ENCODE results near the gene MAPKAP1.
A peak's percentile ranks its signal among the peaks of the same experiment; 100 is the strongest.

MAPKAP1 gene

DNA sequence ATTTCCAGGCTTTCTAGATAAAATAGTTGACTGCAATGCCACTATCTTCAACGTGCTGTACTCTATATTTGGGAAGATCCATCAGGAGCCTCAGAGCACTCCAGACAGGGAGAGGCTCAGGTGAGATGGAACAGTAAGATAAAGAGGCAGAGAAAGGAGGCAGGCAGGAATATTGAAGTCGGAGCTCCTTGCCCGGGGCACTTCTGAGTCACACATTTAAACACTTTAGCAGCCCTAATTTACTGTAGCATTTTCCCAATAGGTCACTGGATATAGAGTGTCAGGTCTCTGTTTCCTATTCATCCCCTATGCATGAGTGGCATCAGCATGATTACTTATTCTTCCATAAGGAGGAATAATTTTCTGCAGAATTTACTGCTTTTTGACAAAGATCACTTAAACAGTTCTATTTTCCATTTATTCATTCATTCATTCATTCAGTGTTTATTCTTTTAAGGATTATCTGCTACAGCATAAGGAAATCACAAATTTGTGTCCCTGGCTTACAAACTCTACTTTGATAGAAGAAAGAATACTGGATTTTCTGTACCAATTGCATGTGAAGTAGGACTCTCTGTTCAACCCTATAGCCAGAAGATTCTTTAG, 170.7 kb downstream of the MAPKAP1 start:
- no peak for DNase-seq (ENCODE audit: low spot score)

DNA sequence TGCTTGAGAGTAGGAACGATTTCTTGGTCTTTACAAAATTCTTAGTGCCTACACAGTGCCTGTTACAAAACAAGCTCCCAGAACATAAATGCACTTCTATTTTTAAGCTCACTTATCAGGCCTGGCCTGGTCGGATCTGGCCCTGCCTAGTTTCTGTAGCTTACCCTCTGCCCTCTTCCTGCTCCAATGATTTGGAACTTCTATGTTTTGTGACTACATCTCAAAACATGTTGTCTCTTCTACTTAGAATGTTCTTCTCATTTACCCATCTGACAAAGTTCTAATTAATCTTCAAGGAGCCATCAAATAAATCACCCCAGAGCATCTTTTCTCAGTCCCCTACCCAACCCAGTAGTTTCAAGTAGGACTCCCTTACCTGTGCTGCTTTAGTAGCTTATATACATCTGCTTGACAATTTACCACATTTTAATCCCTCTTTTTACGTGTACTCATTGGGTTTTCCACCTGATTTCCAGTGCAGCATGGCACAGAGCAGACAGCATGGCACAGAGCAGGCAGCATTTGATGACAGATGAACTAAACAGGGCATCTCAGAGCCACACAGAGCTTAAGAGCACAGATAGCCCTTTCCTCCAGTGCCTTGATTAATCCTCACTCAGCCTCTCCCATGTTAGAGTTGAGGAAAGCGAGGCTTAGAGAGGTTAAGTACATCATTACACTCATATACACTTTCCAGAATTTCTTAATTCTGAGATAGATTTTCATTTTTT, 171.9 kb downstream of the MAPKAP1 start:
- DNase-seq (ENCODE audit: low spot score), result no peak

DNA sequence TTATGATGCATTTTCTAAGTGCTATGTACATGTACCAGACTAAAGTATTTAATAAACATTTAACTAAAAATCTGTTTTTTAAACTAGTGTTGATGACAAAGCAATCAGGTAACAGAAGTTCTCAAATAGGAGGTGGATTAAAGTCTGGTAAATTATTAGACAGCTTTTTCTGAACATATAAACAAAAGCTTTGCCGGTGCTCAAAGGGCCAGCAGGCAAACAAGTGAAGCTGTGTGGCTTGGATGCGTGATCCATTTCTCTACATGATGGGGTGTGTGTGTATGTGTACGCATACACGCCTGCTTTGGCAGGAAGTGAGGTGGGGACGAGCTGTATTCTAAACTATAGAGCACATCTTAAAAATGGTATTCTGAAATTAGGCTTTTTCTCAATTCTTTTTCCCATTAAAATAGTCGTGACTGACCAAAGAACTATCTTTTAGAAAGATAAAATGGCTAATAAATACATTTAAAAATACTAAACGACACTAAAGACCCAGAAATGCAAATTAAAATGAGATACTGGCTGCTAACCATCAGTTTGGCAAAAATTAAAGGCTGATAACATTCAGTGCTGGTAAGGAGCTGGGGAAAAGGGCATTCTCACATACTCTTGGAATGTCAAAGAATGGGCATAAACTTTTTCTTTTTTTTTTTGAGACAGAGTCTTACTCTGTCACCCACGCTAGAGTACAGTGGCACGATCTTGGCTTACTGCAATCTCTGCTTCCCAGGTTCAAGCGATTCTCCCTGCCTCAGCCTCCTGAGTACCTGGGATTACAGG, 174.0 kb downstream of the MAPKAP1 start:
- DNase-seq (ENCODE audit: low spot score), result no peak

DNA sequence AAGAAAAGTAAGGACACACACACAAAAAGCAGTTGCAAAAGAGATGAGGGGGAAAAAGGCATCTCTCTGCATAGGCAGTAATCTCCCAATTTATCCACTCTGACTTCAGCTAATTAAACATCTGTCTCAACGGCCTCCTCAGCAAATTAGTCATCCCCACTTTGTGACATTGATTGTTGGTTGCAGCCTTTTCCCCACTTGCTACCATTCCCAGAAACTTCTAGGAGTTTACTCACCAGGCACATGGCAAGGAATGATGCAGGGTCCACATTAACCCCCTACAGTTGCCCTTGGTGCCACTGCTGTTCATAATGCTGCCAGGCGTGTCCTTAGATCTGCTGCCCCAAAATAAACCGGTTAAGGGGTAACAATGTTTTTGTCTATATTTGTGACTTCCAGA, 174.6 kb downstream of the MAPKAP1 start:
- DNase-seq (ENCODE audit: low spot score), result no peak

DNA sequence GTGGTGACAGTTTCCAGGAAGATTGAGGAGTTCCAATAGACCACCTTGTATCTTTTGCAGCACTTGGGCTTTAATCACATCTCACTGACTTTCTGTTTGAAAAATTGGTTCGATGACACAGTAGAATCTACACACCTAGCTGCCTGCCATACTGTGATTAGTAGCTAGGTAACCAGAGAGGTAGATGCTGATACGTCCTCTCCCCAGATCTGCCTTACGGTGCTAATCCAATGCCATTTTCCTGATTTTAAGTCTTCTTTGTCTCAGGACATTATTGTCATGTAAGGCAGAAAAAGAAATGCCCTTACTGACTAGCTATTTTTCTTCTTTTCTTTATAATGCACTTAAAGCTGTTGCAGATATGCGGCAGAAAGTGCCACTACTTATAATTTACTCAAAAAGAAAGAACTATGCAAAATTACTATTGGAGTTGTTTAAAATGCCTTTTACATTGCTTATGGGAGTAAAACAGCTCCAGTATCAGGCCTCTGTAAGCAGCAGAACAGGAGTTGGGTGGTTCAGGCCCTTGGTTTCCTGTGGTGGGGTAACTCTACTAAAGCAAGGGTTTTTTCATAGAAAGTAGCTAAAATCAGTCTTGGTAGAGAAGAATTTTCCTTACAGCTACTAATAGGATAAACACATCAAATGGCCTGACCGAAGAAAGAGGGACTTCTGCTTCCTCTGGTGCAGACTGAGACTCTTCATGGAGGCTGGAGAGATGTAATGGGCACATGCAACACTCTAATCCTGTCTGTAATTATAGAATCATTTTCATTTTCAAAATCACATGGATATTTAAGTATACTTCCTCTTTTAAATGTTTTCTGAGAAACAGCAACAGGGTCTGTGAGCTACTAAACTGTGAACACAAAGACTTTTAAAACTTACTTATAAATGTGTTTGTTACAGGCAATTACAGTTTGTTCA, 177.2 kb downstream of the MAPKAP1 start:
- DNase-seq (ENCODE audit: low spot score), result no peak

DNA sequence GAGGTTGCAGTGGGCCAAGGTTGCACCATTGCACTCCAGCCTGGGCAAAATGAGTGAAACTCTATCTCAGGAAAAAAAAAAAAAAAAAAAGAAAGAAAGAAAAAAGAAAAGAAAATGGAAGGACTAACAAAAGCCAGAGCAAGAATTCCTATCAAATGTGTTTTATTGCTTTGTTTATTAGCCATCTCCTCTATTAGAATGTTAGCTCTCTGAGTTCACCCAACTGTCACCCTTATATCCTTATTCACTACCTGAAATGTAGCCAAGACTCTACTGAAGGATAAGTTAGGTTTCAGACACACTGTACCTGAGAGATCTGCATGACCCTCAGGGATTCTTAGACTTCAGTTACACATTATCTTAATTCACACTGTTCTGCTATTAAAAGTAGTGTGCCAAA, 177.9 kb downstream of the MAPKAP1 start:
- DNase-seq (ENCODE audit: low spot score), result no peak

DNA sequence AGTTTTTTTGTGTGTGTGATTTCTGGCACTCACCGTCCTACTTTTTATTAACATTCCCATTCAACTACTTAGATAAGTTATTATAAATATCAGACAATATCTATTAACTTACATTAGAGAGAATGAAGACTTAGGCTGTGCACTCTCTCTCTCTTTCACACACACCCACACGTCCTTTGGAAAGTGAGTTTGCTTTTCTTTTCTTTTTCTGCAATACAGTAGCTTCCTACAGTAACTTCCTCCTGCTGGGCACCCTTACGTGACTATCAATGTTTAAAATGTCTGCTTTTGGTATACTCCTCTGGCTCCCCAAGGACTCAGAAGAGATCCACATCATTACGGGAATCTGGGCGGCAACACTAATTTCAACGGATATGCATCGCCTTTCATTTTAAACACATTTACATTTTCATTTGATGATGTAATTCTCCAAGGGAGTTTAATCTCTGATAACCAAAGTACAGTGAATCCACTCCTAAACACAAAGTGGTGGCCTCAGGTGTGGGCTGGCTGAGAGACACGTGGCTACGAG, 179.5 kb downstream of the MAPKAP1 start:
- no peak for DNase-seq (ENCODE audit: low spot score)

DNA sequence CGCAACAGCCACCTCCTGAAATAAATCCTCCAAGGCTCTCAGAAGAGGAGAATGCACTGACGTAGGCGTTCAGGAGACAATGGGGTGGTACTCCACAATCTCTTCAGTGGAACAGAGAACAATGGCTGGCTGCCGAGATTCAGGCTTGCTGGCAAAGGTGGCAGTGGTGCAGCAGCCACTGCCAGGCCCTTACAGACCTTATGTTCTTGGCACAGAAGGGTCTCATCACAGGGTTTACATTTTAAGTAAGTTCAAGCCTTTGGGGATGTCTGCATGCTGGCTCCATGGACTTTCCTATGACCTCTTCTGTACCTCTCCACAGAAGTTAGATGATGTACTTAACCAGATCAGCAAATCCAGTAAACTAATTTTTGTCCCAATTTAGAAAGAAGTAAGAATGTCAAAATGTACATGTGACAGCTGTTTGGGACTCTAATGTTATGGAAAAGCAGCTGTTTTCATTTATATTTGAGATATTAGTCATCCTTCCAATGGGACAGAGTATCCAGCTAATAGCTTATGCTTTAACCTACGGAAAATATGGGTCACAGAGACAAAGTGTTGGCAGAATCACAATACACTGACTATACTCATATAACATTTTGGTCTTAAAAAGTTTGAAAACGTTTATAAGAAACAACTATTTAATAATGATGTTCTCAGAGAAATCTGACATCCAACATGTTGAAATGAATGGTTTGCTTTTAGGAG, 180.9 kb downstream of the MAPKAP1 start:
- no peak for DNase-seq (ENCODE audit: low spot score)

DNA sequence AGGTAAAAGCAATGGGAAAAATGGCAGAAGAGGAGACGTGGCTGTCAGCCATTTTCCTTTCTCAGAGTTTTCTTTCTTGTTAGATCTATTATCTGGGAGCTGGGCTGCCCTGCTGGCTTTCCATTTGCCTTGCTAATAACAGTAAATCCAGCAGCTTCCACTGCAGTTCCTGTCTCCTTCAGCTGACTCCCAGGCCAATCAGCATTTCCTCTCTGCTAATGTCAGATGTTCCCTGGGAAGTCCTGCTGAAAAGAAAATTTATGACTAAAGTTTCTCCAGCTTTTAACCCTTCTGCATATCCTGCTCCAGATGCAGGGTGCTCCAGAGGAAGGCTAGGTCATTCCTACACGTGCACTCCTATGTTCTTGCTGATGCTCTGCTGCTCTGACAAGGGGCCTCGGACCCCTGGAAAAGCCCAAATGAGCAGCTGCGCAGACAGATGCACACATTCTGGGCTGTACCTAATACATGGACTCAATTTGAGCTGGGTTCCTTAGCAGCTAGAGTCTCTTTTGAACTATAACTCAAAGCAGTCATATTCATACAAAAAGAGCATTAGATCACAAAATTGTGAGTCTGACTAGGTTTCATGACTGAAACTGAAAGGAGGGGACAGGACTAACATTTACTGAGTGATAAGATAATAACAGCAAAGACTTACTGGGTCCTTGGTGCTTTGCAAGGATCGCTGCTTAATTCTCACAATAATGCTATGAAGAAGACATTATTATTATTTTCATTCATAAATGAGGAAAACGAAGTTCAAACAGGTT, 182.2 kb downstream of the MAPKAP1 start:
- DNase-seq (ENCODE audit: low spot score), result peak; percentile 71

DNA sequence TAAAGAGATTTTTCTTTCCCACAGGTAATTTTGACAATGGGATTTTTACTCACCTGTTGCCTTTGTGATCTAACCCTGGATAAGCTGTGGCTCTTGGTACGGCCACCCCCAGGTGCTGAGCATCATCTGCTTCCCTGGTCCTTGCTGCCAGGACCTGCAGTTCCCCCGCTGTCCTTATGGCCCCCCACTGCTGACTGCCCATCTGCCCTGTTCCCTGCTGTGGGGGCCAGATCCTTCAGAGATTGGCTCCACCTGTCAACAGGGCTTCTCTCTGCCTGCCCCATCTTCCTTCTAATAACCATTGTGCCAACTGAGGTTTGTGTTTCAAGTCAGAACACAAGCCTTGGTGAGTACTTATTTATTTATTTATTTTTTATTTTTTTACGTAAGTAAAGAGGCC, 183.3 kb downstream of the MAPKAP1 start:
- no peak for DNase-seq (ENCODE audit: low spot score)

DNA sequence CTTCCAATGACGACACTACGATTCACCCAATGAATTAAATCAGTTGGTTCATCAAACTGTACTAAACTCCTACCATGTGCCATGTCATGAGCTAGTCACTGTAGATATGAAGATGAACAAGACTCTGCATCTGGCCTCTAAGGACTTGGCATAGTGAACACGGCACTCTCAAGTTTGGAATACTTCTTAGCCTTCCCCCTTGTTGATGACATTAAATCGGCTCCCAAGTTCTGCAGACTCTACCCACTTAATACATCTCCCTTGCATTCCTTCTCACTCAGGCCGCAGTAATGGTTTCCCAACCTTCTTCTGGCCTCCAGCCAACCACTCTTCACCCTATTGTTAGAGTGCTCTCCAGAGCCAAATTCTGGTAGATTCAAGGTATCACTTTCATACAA, 184.7 kb downstream of the MAPKAP1 start:
- no peak for DNase-seq (ENCODE audit: low spot score)

DNA sequence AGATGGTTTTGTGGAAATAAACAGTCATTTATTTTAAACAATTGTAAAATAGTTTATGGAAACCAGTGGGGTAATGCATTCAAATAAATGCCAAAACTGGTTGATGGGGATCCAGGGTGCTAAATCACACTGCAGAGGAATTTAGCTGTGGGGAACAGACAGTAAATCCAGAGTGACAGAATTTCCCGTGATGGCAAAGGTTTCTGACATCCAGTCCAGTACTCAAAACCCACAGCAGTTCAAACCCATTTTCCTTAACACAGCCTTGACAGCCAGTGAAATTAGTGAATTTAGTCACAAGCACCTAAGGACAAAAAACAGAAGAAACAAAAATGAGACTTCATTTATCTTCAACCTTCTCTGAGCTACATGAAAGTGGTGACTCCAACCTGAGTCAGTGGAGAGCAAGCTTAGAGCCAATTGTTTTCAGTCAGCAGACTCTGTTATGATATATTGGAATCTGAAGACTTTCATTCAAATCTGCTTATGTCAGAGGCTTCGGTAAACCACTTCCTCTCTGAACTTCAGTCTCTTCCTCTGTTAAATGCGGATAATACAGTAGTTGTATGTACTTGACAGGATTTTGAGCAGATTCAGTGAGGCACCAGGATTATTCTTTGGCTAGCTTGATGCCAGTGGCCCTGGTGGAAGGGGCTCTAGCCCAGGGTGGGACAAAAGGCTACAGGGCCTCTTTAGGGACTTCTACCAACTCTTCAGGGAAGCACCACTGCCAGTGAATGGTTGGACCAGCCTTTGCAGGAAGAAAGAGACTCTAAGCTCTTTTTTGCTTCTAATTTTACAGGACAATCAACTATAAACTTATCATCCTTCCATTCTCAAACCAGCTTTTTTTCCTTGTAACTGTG, 185.3 kb downstream of the MAPKAP1 start:
- no peak for DNase-seq (ENCODE audit: low spot score)

DNA sequence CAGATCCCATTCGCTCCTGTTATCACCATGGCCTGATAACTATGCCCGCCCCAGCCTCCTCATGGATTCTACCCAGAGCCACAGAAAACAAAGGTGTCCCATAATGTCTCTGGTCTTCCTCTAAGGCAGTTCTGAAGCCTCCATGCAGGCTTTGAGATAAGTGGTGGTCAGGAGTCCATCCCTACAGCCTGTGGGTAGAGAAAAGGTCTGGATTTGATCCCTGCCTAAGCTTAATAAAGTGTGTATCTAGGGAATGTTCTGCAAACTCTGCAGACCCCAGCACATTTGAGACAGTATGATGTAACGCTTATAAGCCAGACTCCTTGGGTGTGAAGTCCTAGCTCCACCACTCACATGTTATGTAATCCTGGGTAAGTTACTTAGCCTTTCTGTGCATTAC, 187.3 kb downstream of the MAPKAP1 start:
- DNase-seq (ENCODE audit: low spot score), result no peak

DNA sequence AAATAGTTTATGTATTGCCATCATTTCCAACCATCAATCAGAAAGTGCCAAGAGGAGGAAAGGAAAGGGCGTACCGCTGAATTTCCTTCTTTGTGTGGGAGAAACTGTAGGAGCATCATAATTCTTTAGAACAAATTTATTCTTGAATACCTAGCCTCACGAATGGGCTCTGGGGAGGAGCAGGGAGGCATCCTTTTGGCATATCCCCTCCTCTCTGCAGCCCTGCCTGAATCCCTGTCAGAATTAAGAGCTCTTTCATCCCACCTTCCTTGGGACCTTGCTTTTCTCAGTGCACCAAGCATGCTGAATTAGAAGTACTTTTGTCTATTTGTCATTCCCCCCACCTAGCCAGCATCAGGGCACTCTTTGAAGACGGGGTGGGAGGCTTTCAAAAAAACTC, 189.4 kb downstream of the MAPKAP1 start:
- no peak for DNase-seq (ENCODE audit: low spot score)

DNA sequence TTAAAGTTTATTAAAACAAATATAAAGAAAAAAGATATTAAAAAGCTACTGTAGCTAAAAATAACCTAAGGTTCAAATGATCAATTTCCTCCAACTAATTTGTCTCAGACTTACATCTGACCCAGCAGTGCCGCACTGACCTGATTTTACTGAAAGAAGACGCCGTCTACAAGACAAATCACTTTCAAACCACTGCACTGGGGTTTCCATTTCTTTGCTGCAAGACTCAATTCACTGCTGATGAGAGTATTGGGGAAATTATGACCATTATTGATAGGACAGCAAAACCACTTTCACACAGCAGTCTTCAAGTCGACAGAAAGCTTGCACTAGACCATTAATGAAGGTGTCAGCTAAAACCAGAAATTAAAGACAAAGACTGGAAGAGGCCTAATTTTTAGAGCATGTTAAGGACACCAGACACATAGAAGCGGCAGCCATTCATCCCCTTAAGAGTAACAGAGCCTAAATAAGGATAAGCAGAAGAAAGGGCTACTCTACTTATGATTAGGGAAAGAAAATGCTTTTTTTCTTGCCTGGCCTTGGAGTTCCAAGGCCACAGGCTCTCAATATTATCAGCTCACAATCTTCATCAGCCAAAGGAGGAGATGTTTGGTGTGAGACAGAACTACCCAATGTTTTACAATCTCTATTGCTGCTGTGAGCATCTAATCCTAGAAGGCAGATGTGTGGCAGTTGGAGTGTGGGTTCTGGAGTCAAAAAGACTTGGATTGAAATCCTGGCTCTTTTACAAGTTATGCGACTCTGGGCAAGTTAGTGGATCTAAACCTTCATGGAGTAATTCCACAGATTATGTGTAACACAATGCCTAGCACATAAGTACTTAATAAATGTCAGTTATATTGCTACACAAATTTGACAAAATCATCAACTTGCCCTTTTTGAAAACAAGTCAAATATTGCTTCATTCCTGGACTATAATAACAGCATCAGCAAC, 190.7 kb downstream of the MAPKAP1 start:
- no peak for DNase-seq (ENCODE audit: low spot score)

DNA sequence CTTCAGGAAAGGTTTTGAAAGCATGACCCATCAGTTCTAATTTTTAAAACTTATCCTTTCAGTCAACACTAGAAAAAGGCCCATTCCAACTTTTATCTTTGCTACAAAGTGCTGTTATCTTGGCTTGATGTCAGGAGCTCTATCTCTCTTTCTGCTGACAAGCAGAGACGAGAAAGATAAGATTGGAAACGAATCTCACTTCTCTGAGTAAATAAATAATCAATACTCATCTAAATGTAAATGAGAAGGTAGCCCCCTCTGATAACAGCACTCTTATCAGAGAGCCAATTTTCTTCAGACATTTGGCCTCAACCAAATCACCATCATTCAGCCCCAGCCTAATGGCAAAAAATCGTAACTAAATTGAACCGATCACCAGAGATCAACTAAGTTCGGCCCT, 191.7 kb downstream of the MAPKAP1 start:
- no peak for DNase-seq (ENCODE audit: low spot score)

DNA sequence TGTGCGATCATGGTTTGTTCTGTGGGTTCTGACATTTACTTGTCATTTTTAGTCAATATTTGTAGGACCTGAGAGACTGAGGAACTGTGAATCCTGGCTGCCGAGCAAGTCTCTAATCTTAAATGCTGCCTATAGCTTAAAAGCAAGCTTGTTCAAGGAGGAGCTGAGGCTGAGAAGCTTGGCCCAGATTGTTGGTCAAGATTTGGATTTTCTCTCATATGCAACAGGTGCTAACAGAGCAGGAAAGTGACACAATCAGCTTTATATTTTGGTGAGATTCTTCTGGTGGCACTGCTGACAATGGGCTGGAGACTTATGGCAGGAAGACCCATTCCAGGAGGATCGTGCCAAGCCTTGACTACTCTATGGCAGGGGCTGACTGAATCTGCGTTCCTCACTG, 192.5 kb downstream of the MAPKAP1 start:
- no peak for DNase-seq (ENCODE audit: low spot score)

DNA sequence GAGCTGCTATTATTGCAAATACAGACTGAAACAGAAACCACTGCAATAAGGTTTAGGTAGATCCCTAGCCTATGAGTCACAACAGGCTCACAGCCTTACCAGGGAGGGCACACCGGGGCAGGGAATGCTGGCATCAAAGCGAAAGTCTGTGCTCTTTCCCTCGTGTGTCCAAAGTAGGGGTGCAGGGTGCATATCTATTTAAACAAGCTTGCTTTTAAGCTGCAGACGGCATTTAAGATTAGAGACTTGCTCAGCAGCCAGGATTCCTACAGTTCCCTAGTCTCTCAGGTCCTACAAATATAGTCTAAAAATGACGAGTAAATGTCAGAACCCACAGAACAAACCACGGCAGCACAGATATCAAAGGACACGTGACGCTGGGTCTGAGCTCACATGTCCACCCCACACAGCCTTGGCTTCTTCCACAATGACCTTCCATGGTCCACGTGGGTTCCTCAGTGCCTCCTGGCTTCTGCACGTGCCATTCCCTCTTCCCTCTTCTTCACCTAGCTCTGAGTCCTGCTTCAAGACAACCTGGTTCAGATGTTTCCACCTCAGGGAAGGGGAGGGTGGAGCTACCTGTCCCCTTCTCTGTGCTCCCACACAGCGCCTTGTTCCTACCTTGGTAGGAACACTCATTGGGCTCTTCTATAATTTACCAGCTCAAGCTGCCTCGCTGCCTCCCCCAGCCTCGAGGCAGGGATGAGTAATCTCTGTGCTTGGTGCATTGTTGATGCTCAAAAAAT, 193.2 kb downstream of the MAPKAP1 start:
- DNase-seq (ENCODE audit: low spot score), result no peak
